A549 (cell line): ENCODE results near the gene NELFB. TPM values are rescaled to one million over a fixed set of nuclear protein-coding genes. Genes with fewer than 3 reads are reported as not detected.

Source experiments
- ATAC-seq, 2 experiments: fragments of 200-7000 bp in 1 of 2; fragments of >200 bp in 1 of 2; cut with Nextera tagmentation in 1 of 2; cut with Tn5 transposase in 1 of 2; 3 replicates each; pipeline versions ENCODE4 v1.8.0 to v1.9.1; 2018 to 2020; ENCODE audit warnings: mild to moderate bottlenecking in 1 of 2, moderate library complexity in 1 of 2
- CTCF ChIA-PET: fragments of 300-600 bp; sonication (Branson Sonifier 250); formaldehyde crosslinking; extraction: SDS; loops from one replicate; lab custom pipeline; 2021; ENCODE audit warnings: antibody characterized with exemption, inconsistent platforms; lab: Yijun Ruan, JAX
- POLR2A ChIA-PET: fragments of 350-600 bp; formaldehyde crosslinking; extraction: SDS; loops from one replicate; lab custom pipeline; 2021; ENCODE audit warnings: antibody characterized with exemption, inconsistent platforms; lab: Yijun Ruan, JAX
- DNase-seq, 2 experiments: peaks; one replicate each; pipeline versions ENCODE4 v3.0.0 to v3.0.0-alpha.2; 2011 to 2016; ENCODE audit warnings: low read depth in 1 of 2, low spot score in 1 of 2
- FAIRE-seq: peaks from 2 replicates; lab custom pipeline; 2011; peaks lifted over from hg19 to GRCh38; lab: Jason Lieb, UNC
- H3K27ac ChIP-seq, 2 experiments: fragments of >200 bp; sonication (Bioruptor Twin); formaldehyde crosslinking; 3 replicates each; pipeline ENCODE4 v1.5.1; 2016 to 2017
- H3K4me1 ChIP-seq: fragments of >200 bp; sonication (Bioruptor Twin); formaldehyde crosslinking; 3 replicates; pipeline ENCODE4 v1.6.1; 2016
- H3K4me2 ChIP-seq: fragments of >200 bp; sonication (Bioruptor Twin); formaldehyde crosslinking; 3 replicates; pipeline ENCODE4 v1.6.1; 2016
- H3K4me3 ChIP-seq: fragments of >200 bp; sonication (Bioruptor Twin); formaldehyde crosslinking; 3 replicates; pipeline ENCODE4 v1.5.1; 2016
- H3K9me3 ChIP-seq: fragments of >200 bp; sonication (Bioruptor Twin); formaldehyde crosslinking; 3 replicates; pipeline ENCODE4 v1.6.1; 2016
- CBX2 ChIP-seq: fragments of 200-600 bp; sonication (generic); IDR thresholded peaks from 2 replicates; pipeline ENCODE4 v1.6.1; 2016; ENCODE audit warnings: low read depth, mild to moderate bottlenecking, borderline replicate concordance
- EHMT2 ChIP-seq: fragments of 200-600 bp; sonication (generic); IDR thresholded peaks from 2 replicates; pipeline ENCODE4 v1.6.1; 2016; ENCODE audit warnings: antibody characterized with exemption, low read depth, mild to moderate bottlenecking, moderate library complexity
- ESRRA ChIP-seq: fragments of 150-350 bp; IDR thresholded peaks from 2 replicates; pipeline ENCODE4 v1.6.1; 2014; ENCODE audit warnings: mild to moderate bottlenecking, low read length, borderline replicate concordance
- HOXB13 ChIP-seq: fragments of 250-450 bp; sonication (Bioruptor Pico); IDR thresholded peaks from 2 replicates; pipeline ENCODE4 v1.5.0; 2020; ENCODE audit warnings: low read depth, mild to moderate bottlenecking, moderate library complexity
- HOXB5 ChIP-seq: fragments of 250-450 bp; sonication (Bioruptor Pico); IDR thresholded peaks from 2 replicates; pipeline ENCODE4 v1.5.0; 2020; ENCODE audit warnings: mild to moderate bottlenecking, moderate library complexity
- JUNB ChIP-seq: fragments of >200 bp; sonication (Bioruptor Twin); formaldehyde crosslinking; IDR thresholded peaks from 2 replicates; pipeline ENCODE4 v1.6.1; 2016
- KDM5A ChIP-seq: fragments of 200-600 bp; sonication (generic); IDR thresholded peaks from 2 replicates; pipeline ENCODE4 v1.6.1; 2016; ENCODE audit warnings: antibody characterized with exemption, mild to moderate bottlenecking
- MAFK ChIP-seq: fragments of 450-650 bp; IDR thresholded peaks from 2 replicates; pipeline ENCODE4 v1.6.1; 2014; ENCODE audit not compliant: partially characterized antibody
- NFE2L2 ChIP-seq: fragments of 150-350 bp; conservative IDR thresholded peaks from 2 replicates; pipeline ENCODE4 v1.6.1; 2014; ENCODE audit warnings: low read length
- NR3C1 ChIP-seq: fragments of >200 bp; sonication (Bioruptor Twin); formaldehyde crosslinking; IDR thresholded peaks from 3 replicates; pipeline ENCODE4 v1.6.1; 2017
- POLR2A ChIP-seq: IDR thresholded peaks from 2 replicates; pipeline ENCODE4 v1.6.1; 2012; ENCODE audit warnings: mild to moderate bottlenecking, low read length
- RFX5 ChIP-seq: fragments of 450-650 bp; IDR thresholded peaks from 2 replicates; pipeline ENCODE4 v1.7.1; 2014; ENCODE audit warnings: antibody characterized with exemption, mild to moderate bottlenecking, moderate library complexity
- RNF2 ChIP-seq: fragments of 200-600 bp; sonication (generic); IDR thresholded peaks from 2 replicates; pipeline ENCODE4 v1.6.1; 2016; ENCODE audit warnings: low read depth, mild to moderate bottlenecking, antibody characterized with exemption, moderate library complexity, borderline replicate concordance
- ZC3H11A ChIP-seq: fragments of 450-650 bp; IDR thresholded peaks from 2 replicates; pipeline ENCODE4 v1.6.1; 2014; ENCODE audit warnings: antibody characterized with exemption, mild to moderate bottlenecking
- WGBS: methylation state at CpG from one replicate; pipeline ENCODE4 v1.1.6; 2017; ENCODE audit errors: missing lambda C conversion rate; 5-methylcytosine and 5-hydroxymethylcytosine counted together
- polyA plus RNA-seq, 4 experiments: library from polyadenylated mRNA; depleted of rRNA in 3 of 4; stranded (reverse); fragments of >200 nt; fragmentation: RNase III in 1 of 4; extraction: RNeasy Plus Mini Kit Qiagen cat#74134 plus additional on column Dnase treatment in 1 of 4; gene quantifications; 2 replicates in 3 of 4; 3 replicates in 1 of 4; pipeline ENCODE4 v1.2.3, GENCODE V29; 2011 to 2017
- TF ChIP-seq, protein P1 (sequence below): fragments of 250-450 bp; sonication (Bioruptor Pico); IDR thresholded peaks from 2 replicates; pipeline ENCODE4 v1.5.0; 2021; ENCODE audit warnings: mild to moderate bottlenecking, moderate library complexity, borderline replicate concordance
- TF ChIP-seq, protein P2 (sequence below): IDR thresholded peaks from 2 replicates; pipeline ENCODE4 v1.6.1; 2012
- TF ChIP-seq, protein P3 (sequence below): fragments of 150-350 bp; IDR thresholded peaks from 2 replicates; pipeline ENCODE4 v1.6.1; 2014; ENCODE audit warnings: low read depth, mild to moderate bottlenecking, low read length
- TF ChIP-seq, protein P4 (sequence below): IDR thresholded peaks from 2 replicates; pipeline ENCODE4 v1.6.1; 2012; ENCODE audit warnings: low read depth, borderline replicate concordance
- TF ChIP-seq, protein P5 (sequence below): fragments of >200 bp; sonication (Bioruptor Twin); formaldehyde crosslinking; IDR thresholded peaks from 3 replicates; pipeline ENCODE4 v1.6.1; 2016
- TF ChIP-seq, protein P6 (sequence below): fragments of 250-450 bp; sonication (Bioruptor Pico); IDR thresholded peaks from 2 replicates; pipeline ENCODE4 v1.5.0; 2020; ENCODE audit warnings: low read depth, mild to moderate bottlenecking, moderate library complexity

Gene NELFB
- polyA plus RNA-seq, 2 of the 4 experiments (the other 2 are of a cell fraction): 31.8 to 45.3 TPM

DNA sequence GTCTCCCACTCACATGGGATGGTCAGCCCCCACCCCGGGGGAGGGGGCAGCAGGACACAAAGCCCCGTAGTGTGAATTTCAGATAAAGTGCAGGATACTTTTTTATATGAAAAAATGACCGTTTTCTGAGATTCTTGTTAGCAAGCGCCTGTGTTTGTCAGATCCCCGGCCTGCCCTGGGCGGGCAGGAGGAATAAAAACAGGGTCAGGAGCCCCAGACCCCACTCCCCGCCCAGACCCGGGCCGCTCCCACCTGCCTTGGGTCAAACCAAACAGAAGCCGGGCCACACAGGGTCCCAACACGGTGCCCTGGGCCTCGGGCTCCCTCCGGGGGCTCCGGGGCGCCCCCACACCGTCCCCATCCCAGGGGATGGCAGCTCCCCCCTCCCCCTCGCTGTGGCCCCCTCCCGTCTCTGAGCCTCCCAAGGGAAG, 60.5 kb downstream of the NELFB start:
- TF ChIP-seq NR3C1: no peak
- no peak for TF ChIP-seq KDM5A
- TF ChIP-seq, protein P1, sequence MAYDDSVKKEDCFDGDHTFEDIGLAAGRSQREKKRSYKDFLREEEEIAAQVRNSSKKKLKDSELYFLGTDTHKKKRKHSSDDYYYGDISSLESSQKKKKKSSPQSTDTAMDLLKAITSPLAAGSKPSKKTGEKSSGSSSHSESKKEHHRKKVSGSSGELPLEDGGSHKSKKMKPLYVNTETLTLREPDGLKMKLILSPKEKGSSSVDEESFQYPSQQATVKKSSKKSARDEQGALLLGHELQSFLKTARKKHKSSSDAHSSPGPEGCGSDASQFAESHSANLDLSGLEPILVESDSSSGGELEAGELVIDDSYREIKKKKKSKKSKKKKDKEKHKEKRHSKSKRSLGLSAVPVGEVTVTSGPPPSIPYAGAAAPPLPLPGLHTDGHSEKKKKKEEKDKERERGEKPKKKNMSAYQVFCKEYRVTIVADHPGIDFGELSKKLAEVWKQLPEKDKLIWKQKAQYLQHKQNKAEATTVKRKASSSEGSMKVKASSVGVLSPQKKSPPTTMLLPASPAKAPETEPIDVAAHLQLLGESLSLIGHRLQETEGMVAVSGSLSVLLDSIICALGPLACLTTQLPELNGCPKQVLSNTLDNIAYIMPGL (CRISPR knock-in tag): no peak
- TF ChIP-seq HOXB13 (CRISPR knock-in tag): no peak
- no peak for TF ChIP-seq RFX5
- no peak for TF ChIP-seq ZC3H11A
- TF ChIP-seq, protein P2, sequence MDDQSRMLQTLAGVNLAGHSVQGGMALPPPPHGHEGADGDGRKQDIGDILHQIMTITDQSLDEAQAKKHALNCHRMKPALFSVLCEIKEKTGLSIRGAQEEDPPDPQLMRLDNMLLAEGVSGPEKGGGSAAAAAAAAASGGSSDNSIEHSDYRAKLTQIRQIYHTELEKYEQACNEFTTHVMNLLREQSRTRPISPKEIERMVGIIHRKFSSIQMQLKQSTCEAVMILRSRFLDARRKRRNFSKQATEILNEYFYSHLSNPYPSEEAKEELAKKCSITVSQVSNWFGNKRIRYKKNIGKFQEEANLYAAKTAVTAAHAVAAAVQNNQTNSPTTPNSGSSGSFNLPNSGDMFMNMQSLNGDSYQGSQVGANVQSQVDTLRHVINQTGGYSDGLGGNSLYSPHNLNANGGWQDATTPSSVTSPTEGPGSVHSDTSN: no peak
- TF ChIP-seq, protein P3, sequence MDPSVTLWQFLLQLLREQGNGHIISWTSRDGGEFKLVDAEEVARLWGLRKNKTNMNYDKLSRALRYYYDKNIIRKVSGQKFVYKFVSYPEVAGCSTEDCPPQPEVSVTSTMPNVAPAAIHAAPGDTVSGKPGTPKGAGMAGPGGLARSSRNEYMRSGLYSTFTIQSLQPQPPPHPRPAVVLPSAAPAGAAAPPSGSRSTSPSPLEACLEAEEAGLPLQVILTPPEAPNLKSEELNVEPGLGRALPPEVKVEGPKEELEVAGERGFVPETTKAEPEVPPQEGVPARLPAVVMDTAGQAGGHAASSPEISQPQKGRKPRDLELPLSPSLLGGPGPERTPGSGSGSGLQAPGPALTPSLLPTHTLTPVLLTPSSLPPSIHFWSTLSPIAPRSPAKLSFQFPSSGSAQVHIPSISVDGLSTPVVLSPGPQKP: no peak
- TF ChIP-seq MAFK: no peak
- no peak for TF ChIP-seq POLR2A
- TF ChIP-seq, protein P4, sequence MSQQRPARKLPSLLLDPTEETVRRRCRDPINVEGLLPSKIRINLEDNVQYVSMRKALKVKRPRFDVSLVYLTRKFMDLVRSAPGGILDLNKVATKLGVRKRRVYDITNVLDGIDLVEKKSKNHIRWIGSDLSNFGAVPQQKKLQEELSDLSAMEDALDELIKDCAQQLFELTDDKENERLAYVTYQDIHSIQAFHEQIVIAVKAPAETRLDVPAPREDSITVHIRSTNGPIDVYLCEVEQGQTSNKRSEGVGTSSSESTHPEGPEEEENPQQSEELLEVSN: no peak
- no peak for TF ChIP-seq HOXB5
- TF ChIP-seq RNF2: no peak
- TF ChIP-seq, protein P5, sequence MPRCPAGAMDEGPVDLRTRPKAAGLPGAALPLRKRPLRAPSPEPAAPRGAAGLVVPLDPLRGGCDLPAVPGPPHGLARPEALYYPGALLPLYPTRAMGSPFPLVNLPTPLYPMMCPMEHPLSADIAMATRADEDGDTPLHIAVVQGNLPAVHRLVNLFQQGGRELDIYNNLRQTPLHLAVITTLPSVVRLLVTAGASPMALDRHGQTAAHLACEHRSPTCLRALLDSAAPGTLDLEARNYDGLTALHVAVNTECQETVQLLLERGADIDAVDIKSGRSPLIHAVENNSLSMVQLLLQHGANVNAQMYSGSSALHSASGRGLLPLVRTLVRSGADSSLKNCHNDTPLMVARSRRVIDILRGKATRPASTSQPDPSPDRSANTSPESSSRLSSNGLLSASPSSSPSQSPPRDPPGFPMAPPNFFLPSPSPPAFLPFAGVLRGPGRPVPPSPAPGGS: no peak
- no peak for TF ChIP-seq ESRRA
- TF ChIP-seq, protein P6, sequence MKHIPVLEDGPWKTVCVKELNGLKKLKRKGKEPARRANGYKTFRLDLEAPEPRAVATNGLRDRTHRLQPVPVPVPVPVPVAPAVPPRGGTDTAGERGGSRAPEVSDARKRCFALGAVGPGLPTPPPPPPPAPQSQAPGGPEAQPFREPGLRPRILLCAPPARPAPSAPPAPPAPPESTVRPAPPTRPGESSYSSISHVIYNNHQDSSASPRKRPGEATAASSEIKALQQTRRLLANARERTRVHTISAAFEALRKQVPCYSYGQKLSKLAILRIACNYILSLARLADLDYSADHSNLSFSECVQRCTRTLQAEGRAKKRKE: no peak
- TF ChIP-seq NFE2L2: no peak
- no peak for TF ChIP-seq JUNB
- no peak for TF ChIP-seq EHMT2
- no peak for TF ChIP-seq CBX2
- ATAC-seq (no peak), FAIRE-seq (no peak), DNase-seq (peak in 1 of 2 experiments; percentile 14)
- POLR2A ChIA-PET: interaction anchor here (2.2 kb wide), 1 partner anchor 14 kb away, joined by 11 read pairs; the partner anchor contains the start of gene NRARP
- CTCF ChIA-PET: interaction anchor here (2.9 kb wide), 1 partner anchor 13 kb away, joined by 17 read pairs; the partner anchor contains the start of gene NRARP
- Histone ChIP-seq H3K9me3 (no peaks in the 10 kb centered on the region), H3K4me3 (peak overlapping the region; percentile 45), H3K4me1 (peaks cover 37% of the 10 kb centered on the region), H3K27ac (peak overlapping the region; percentile 88 to 96), H3K4me2 (peak overlapping the region; percentile 98)
- 33% methylated on average over 12 of the region's 18 CpGs for WGBS
